ENCODE data around the gene AXIN1.

- TF ChIP-seq POLR2AphosphoS5 (IDR thresholded peaks at IDR 0.05; ENCODE audit: low read depth, low read length) = no peak
- no peak for TF ChIP-seq POLR2A (IDR thresholded peaks at IDR 0.05; ENCODE audit: low read depth, low read length)
Observed at GRCh38 chr16:279531-279930, 73.0 kb downstream of the AXIN1 start.

All from GM12892 (cell line).